22Rv1 (cell line): Measurements from ENCODE around the gene ZSCAN25.

Experiments
- H3K27ac ChIP-seq: fragments of 450-650 bp; 2 replicates; pipeline ENCODE4 v1.5.1; 2017
- CTCF ChIP-seq: fragments of 450-650 bp; IDR thresholded peaks from 2 replicates; pipeline ENCODE4 v1.5.1; 2017; ENCODE audit warnings: mild to moderate bottlenecking
- ZFX ChIP-seq: fragments of 450-650 bp; IDR thresholded peaks from 2 replicates; pipeline ENCODE4 v1.6.1; 2017; ENCODE audit warnings: antibody characterized with exemption, borderline replicate concordance

Gene ZSCAN25

GRCh38 chr7:99619571-99620130 is 2.9 kb downstream of the ZSCAN25 start:
- H3K27ac ChIP-seq = no peak overlapping the region
- no peak for TF ChIP-seq ZFX
- no peak for TF ChIP-seq CTCF

GRCh38 chr7:99621271-99621670 is 4.5 kb downstream of the ZSCAN25 start:
- no peak for TF ChIP-seq CTCF
- TF ChIP-seq ZFX = no peak
- H3K27ac ChIP-seq = no peak overlapping the region

GRCh38 chr7:99622596-99622995 is 5.8 kb downstream of the ZSCAN25 start:
- TF ChIP-seq CTCF (no peak), ZFX (no peak)
- no peak overlapping the region for H3K27ac ChIP-seq

- H3K27ac ChIP-seq = no peak overlapping the region
- TF ChIP-seq ZFX (no peak), CTCF (no peak)
Observed at GRCh38 chr7:99623091-99623693, 6.4 kb downstream of the ZSCAN25 start.

- H3K27ac ChIP-seq = no peak overlapping the region
- TF ChIP-seq ZFX = no peak
- TF ChIP-seq CTCF = no peak
Observed at GRCh38 chr7:99623702-99624447, 7.1 kb downstream of the ZSCAN25 start.

GRCh38 chr7:99624484-99624883 is 7.7 kb downstream of the ZSCAN25 start:
- TF ChIP-seq ZFX (no peak), CTCF (no peak)
- H3K27ac ChIP-seq = no peak overlapping the region

- TF ChIP-seq ZFX (no peak), CTCF (no peak)
- H3K27ac ChIP-seq = no peak overlapping the region
Observed at GRCh38 chr7:99625321-99625720, 8.6 kb downstream of the ZSCAN25 start.
